Ovary (tissue), 9 donors: Measurements from ENCODE around the gene HSFX3. TPM values are rescaled to one million over a fixed set of nuclear protein-coding genes. Genes with fewer than 3 reads are reported as not detected.

ENCODE experiments used
- DNase-seq, 5 donors: peaks; one replicate each; pipeline ENCODE4 v3.0.0-alpha.2; 2019 to 2020
- H3K27ac ChIP-seq, 2 donors: fragments of 200-600 bp; one replicate each; pipeline versions ENCODE4 v1.5.1 to v1.8.0; 2019 to 2022
- H3K27me3 ChIP-seq: fragments of 200-600 bp; one replicate; pipeline ENCODE4 v1.8.0; 2022
- H3K36me3 ChIP-seq: fragments of 200-600 bp; sonication (generic); one replicate; pipeline ENCODE4 v1.5.1; 2019
- H3K4me1 ChIP-seq: one replicate; pipeline ENCODE4 v1.8.1; 2013; ENCODE audit warnings: mild to moderate bottlenecking, moderate library complexity; ENCODE audit not compliant: insufficient read depth
- H3K4me3 ChIP-seq: fragments of 200-600 bp; sonication (generic); one replicate; pipeline ENCODE4 v1.5.1; 2017
- H3K9me3 ChIP-seq, 2 donors: fragments of 200-600 bp in 1 of 2; sonication (generic) in 1 of 2; one replicate each; pipeline versions ENCODE4 v1.5.1 to v1.8.1; 2013 to 2019; ENCODE audit warnings: mild to moderate bottlenecking in 1 of 2, moderate library complexity in 1 of 2
- CTCF ChIP-seq, 3 donors: fragments of 450-650 bp in 2 of 3; fragments of 200-600 bp in 1 of 3; IDR thresholded peaks; one replicate each; pipeline versions ENCODE4 v1.5.1 to v1.8.0; 2016 to 2022; ENCODE audit warnings: antibody characterized with exemption in 3 of 3, mild to moderate bottlenecking in 1 of 3
- EP300 ChIP-seq: sonication (generic); formaldehyde crosslinking; IDR thresholded peaks from one replicate; pipeline ENCODE4 v1.6.1; 2017; ENCODE audit warnings: antibody characterized with exemption
- POLR2A ChIP-seq: fragments of 450-650 bp; IDR thresholded peaks from one replicate; pipeline ENCODE4 v1.6.1; 2017; ENCODE audit warnings: antibody characterized with exemption, mild to moderate bottlenecking, moderate library complexity
- WGBS, 3 donors: extraction: QIAGEN DNeasy Blood & Tissue Kit in 1 of 3; methylation state at CpG; one replicate each; pipeline versions ENCODE4 v1.1.5 to v1.1.7; 2013 to 2017; 5-methylcytosine and 5-hydroxymethylcytosine counted together
- intact Hi-C, 4 donors: fragments of 100-400 bp; cut with DNase I; formaldehyde crosslinking; loops; one replicate each; pipeline versions ENCODE4 v1.11.0 to v1.15.1; 2022 to 2023
- polyA plus RNA-seq, 2 donors: library from polyadenylated mRNA; stranded (reverse); fragments of 200-250 nt in 1 of 2; fragments of 350-450 nt in 1 of 2; fragmentation: Illumina TruSeq in 1 of 2; extraction: RNeasy Lipid Tissue Mini Kit (QIAGEN cat#74804) in 1 of 2; gene quantifications; one replicate each; pipeline ENCODE4 v1.2.3, GENCODE V29; 2013 to 2014
- total RNA-seq, 7 donors: library from RNA; depleted of rRNA in 2 of 7; stranded (reverse); fragments of >200 nt in 2 of 7; fragmentation: NEBNext Ultra II Directional in 3 of 7; extraction: Animal tissue kit (Norgen Biotek cat#: 25700) in 3 of 7; gene quantifications; one replicate each; pipeline versions ENCODE4 v1.1.0 to v1.2.4, GENCODE V29; 2016 to 2023
- donor health status: DM: no; HTN: no; CAD: no; lungs with moderate emphysema.
- donor health status: DM: no; HTN: no; CAD: no.
- donor health status: Bipolar disorder and iron deficiency.
- donor health status: DM: yes; HTN: yes; CAD: no.
- donor health status: DM: no; HTN: no; CAD: no.
- donor health status: DM: yes; HTN: yes; CAD: no.

Gene HSFX3
- total and polyA plus RNA-seq, 9 donors, result not detected

GRCh38 chrX:149516604-149517003 is 33.1 kb downstream of the HSFX3 start:
- no peaks in the 10 kb centered on the region for H3K36me3 ChIP-seq

GRCh38 chrX:149515954-149516602 is 33.6 kb downstream of the HSFX3 start:
- no peak overlapping the region for H3K4me3 ChIP-seq
- H3K9me3 ChIP-seq, result no peaks in the 10 kb centered on the region
- 46 to 74% (median 72%) methylated on average over 4 of the region's 4 CpGs for WGBS, 3 donors
- TF ChIP-seq EP300, result no peak
- no peak for TF ChIP-seq CTCF (IDR thresholded peaks at IDR 0.05)
- no peak for TF ChIP-seq POLR2A
- no peaks in the 10 kb centered on the region for H3K36me3 ChIP-seq
- H3K4me1 ChIP-seq, result no peaks in the 10 kb centered on the region
- intact Hi-C loops, result no loop called here
- no peaks in the 10 kb centered on the region for H3K27me3 ChIP-seq
- H3K27ac ChIP-seq, result no peak overlapping the region
- DNase-seq, result no peak

More at GRCh38 chrX:149516604-149517003, 33.1 kb downstream of the HSFX3 start:
- no peak overlapping the region for H3K27ac ChIP-seq
- intact Hi-C loops, result no loop called here
- WGBS, 3 donors, result 30 to 57% (median 52%) methylated on average over 2 of the region's 2 CpGs
- TF ChIP-seq EP300, result no peak
- no peak for TF ChIP-seq CTCF (IDR thresholded peaks at IDR 0.05)
- no peak for DNase-seq
- no peak overlapping the region for H3K4me3 ChIP-seq
- no peaks in the 10 kb centered on the region for H3K4me1 ChIP-seq
- H3K9me3 ChIP-seq, result no peaks in the 10 kb centered on the region
- no peaks in the 10 kb centered on the region for H3K27me3 ChIP-seq

GRCh38 chrX:149513825-149514428 is 35.8 kb downstream of the HSFX3 start:
- TF ChIP-seq CTCF (IDR thresholded peaks at IDR 0.05) (no peak), POLR2A (no peak), EP300 (no peak)
- H3K4me1 ChIP-seq, result no peaks in the 10 kb centered on the region
- H3K27me3 ChIP-seq, result no peaks in the 10 kb centered on the region
- DNase-seq, result no peak
- intact Hi-C loops, result loop anchor here in 1 of 4 donors (5.0 kb wide), 1 partner anchor 662 kb away; no protein-coding TSS in a partner anchor
- 62 to 68% (median 65%) methylated on average over 9 of the region's 9 CpGs for WGBS, 3 donors
- H3K27ac ChIP-seq, result no peak overlapping the region
- H3K9me3 ChIP-seq, result no peaks in the 10 kb centered on the region
- no peak overlapping the region for H3K4me3 ChIP-seq
- no peaks in the 10 kb centered on the region for H3K36me3 ChIP-seq

- H3K27ac ChIP-seq, result no peak overlapping the region
- H3K36me3 ChIP-seq, result no peaks in the 10 kb centered on the region
- no peak overlapping the region for H3K4me3 ChIP-seq
- 52 to 74% (median 68%) methylated on average over 4 of the region's 4 CpGs for WGBS, 3 donors
- TF ChIP-seq EP300 (no peak), POLR2A (no peak), CTCF (IDR thresholded peaks at IDR 0.05) (no peak)
- no peaks in the 10 kb centered on the region for H3K4me1 ChIP-seq
- H3K27me3 ChIP-seq, result no peaks in the 10 kb centered on the region
- intact Hi-C loops, result loop anchor here in 1 of 4 donors (5.0 kb wide), 1 partner anchor 660 kb away; no protein-coding TSS in a partner anchor
- DNase-seq, result no peak
- no peaks in the 10 kb centered on the region for H3K9me3 ChIP-seq
Observed at GRCh38 chrX:149512225-149512885, 37.4 kb downstream of the HSFX3 start.
